HCT116 (cell line): ENCODE data around the gene TPX2. TPM values are rescaled to one million over a fixed set of nuclear protein-coding genes. Genes with fewer than 3 reads are reported as not detected.

ENCODE experiments used
- ATAC-seq: fragments of 200-7000 bp; cut with Tn5 transposase; 2 replicates; pipeline ENCODE4 v1.9.1; 2020; ENCODE audit warnings: mild to moderate bottlenecking, moderate library complexity
- BruUV-seq: library from RNA; stranded (reverse); fragments of 400-500 nt; replicated peaks from 2 replicates; lab custom pipeline; 2021; lab: Mats Ljungman, UMichigan
- CTCF ChIA-PET: fragments of 300-600 bp; sonication (Branson Sonifier 250); formaldehyde crosslinking; loops from one replicate; lab custom pipeline; 2021; ENCODE audit warnings: antibody characterized with exemption; lab: Charles Lee
- POLR2A ChIA-PET: fragments of 300-600, 350-600 bp; sonication (Branson Sonifier 250); formaldehyde crosslinking; loops from one replicate; lab custom pipeline; 2021; ENCODE audit warnings: antibody characterized with exemption; lab: Charles Lee
- RAD21 ChIA-PET, 2 experiments: fragments of 300-600 bp; sonication (Branson Sonifier 250); formaldehyde crosslinking; loops; one replicate each; lab custom pipeline; 2023; ENCODE audit warnings: low total read pairs in 2 of 2; ENCODE audit not compliant: uncharacterized antibody in 2 of 2, unreplicated experiment in 2 of 2, low non-redundant PET in 1 of 2; lab: Charles Lee
- DNase-seq: peaks from one replicate; pipeline ENCODE4 v3.0.0-alpha.2; 2010; ENCODE audit warnings: low read depth, low spot score
- H2AFZ ChIP-seq: fragments of 200-600 bp; shearing (Covaris generic), sonication (generic); 2 replicates; pipeline ENCODE4 v1.6.1; 2017; ENCODE audit warnings: low read depth, mixed run types, mixed read lengths, antibody characterized with exemption, low read length; ENCODE audit not compliant: poor library complexity, severe bottlenecking
- H3K27ac ChIP-seq: 2 replicates; pipeline ENCODE4 v1.5.1; 2012; ENCODE audit warnings: low read depth, low read length
- H3K27me3 ChIP-seq: fragments of 200-600 bp; sonication (generic); 2 replicates; pipeline ENCODE4 v1.6.1; 2016; ENCODE audit warnings: mixed run types, low read length, mixed read lengths; ENCODE audit not compliant: insufficient read depth
- H3K36me3 ChIP-seq, 2 experiments: fragments of 200-500 bp in 1 of 2; fragments of 200-600 bp in 1 of 2; sonication (Bioruptor generic) in 1 of 2; sonication (generic) in 1 of 2; 2 replicates each; pipeline versions ENCODE4 v1.5.1 to v1.6.1; 2014 to 2016; ENCODE audit warnings: low read length in 2 of 2, inconsistent platforms in 1 of 2, mixed read lengths in 1 of 2, mixed run types in 1 of 2; ENCODE audit not compliant: insufficient read depth in 2 of 2, control insufficient read depth in 1 of 2
- H3K4me1 ChIP-seq, 2 experiments: fragments of 200-600 bp in 1 of 2; sonication (generic) in 1 of 2; 2 replicates each; pipeline versions ENCODE4 v1.5.1 to v1.6.1; 2012 to 2017; ENCODE audit warnings: low read length in 2 of 2, inconsistent platforms in 1 of 2, mild to moderate bottlenecking in 1 of 2, mixed read lengths in 1 of 2, mixed run types in 1 of 2, moderate library complexity in 1 of 2; ENCODE audit not compliant: insufficient read depth in 2 of 2, control insufficient read depth in 1 of 2
- H3K4me2 ChIP-seq: fragments of 200-600 bp; sonication (generic); 2 replicates; pipeline ENCODE4 v1.6.1; 2017; ENCODE audit warnings: mixed run types, low read length, mixed read lengths
- H3K4me3 ChIP-seq, 2 experiments: fragments of 200-600 bp in 1 of 2; sonication (generic) in 1 of 2; replicated peaks in 1 of 2; 2 replicates each; pipeline ENCODE4 v1.5.1; 2011 to 2016; ENCODE audit warnings: low read length in 2 of 2, control low read depth in 1 of 2, low read depth in 1 of 2, mild to moderate bottlenecking in 1 of 2, mixed read lengths in 1 of 2, mixed run types in 1 of 2
- H3K79me2 ChIP-seq: fragments of 200-600 bp; sonication (generic); 2 replicates; pipeline ENCODE4 v1.6.1; 2017; ENCODE audit warnings: mild to moderate bottlenecking, mixed run types, low read length, moderate library complexity, mixed read lengths; ENCODE audit not compliant: insufficient read depth
- H3K9ac ChIP-seq: fragments of 200-600 bp; sonication (generic); 2 replicates; pipeline ENCODE4 v1.6.1; 2016; ENCODE audit warnings: low read length, mixed read lengths
- H3K9me2 ChIP-seq: fragments of 200-600 bp; sonication (generic), shearing (Covaris generic); 2 replicates; pipeline ENCODE4 v1.6.1; 2017; ENCODE audit warnings: mixed run types, mild to moderate bottlenecking, moderate library complexity; ENCODE audit not compliant: insufficient read depth
- H3K9me3 ChIP-seq, 2 experiments: fragments of 200-500 bp in 1 of 2; fragments of 200-600 bp in 1 of 2; sonication (Bioruptor generic) in 1 of 2; sonication (generic) in 1 of 2; 2 replicates each; pipeline ENCODE4 v1.6.1; 2014 to 2017; ENCODE audit warnings: low read length in 2 of 2, mixed read lengths in 2 of 2, inconsistent platforms in 1 of 2, low read depth in 1 of 2, mild to moderate bottlenecking in 1 of 2, mixed run types in 1 of 2, moderate library complexity in 1 of 2; ENCODE audit not compliant: control insufficient read depth in 1 of 2, insufficient read depth in 1 of 2
- H4K20me1 ChIP-seq: fragments of 200-600 bp; sonication (generic), shearing (Covaris generic); 2 replicates; pipeline ENCODE4 v1.6.1; 2017; ENCODE audit warnings: mixed run types, mild to moderate bottlenecking, moderate library complexity; ENCODE audit not compliant: insufficient read depth
- CEBPB ChIP-seq: IDR thresholded peaks from 2 replicates; pipeline ENCODE4 v1.6.1; 2012; ENCODE audit warnings: low read depth
- EZH2phosphoT487 ChIP-seq: fragments of 200-600 bp; IDR thresholded peaks from 2 replicates; pipeline ENCODE4 v1.6.1; 2018; ENCODE audit warnings: antibody characterized with exemption, borderline replicate concordance
- FOSL1 ChIP-seq: IDR thresholded peaks from 2 replicates; pipeline ENCODE4 v1.6.1; 2012; ENCODE audit warnings: low read depth
- JUND ChIP-seq: IDR thresholded peaks from 2 replicates; pipeline ENCODE4 v1.6.1; 2012
- TCF7L2 ChIP-seq: IDR thresholded peaks from 2 replicates; pipeline ENCODE4 v1.7.0; 2011; ENCODE audit warnings: borderline replicate concordance, inconsistent platforms; ENCODE audit not compliant: insufficient read depth, insufficient read length; ENCODE audit errors: extremely low read depth
- YY1 ChIP-seq: IDR thresholded peaks from 2 replicates; pipeline ENCODE4 v1.6.1; 2011; ENCODE audit warnings: low read length, low read depth, moderate library complexity, mild to moderate bottlenecking; ENCODE audit not compliant: insufficient replicate concordance; ENCODE audit errors: extremely low read depth
- ZBTB33 ChIP-seq: IDR thresholded peaks from 2 replicates; pipeline ENCODE4 v1.6.1; 2011; ENCODE audit warnings: mild to moderate bottlenecking, low read length, moderate library complexity; ENCODE audit not compliant: insufficient replicate concordance; ENCODE audit errors: extremely low read depth
- ZNF274 ChIP-seq: fragments of 200-500 bp; sonication (Bioruptor generic); IDR thresholded peaks from 2 replicates; pipeline ENCODE4 v1.6.1; 2014; ENCODE audit warnings: mild to moderate bottlenecking, low read depth, low read length, inconsistent platforms
- intact Hi-C: fragments of 100-400 bp; cut with micrococcal nuclease; formaldehyde crosslinking; loops from 2 replicates; pipeline ENCODE4 v1.10.0; 2022
- total RNA-seq: library from RNA; stranded (reverse); gene quantifications from one replicate; pipeline ENCODE4 v1.2.1, GENCODE V29; 2021; ENCODE audit not compliant: unreplicated experiment

Gene TPX2
- total RNA-seq, 1 experiment from 2014 or later: 163 TPM

- TF ChIP-seq ZBTB33 (no peak), YY1 (no peak)
Observed at GRCh38 chr20:31839782-31840487, 100.8 kb downstream of the TPX2 start (continued).

GRCh38 chr20:31840906-31841816, 102.1 kb downstream of the TPX2 start:
- Histone ChIP-seq H3K9ac (no peak overlapping the region), H3K36me3 (no peaks in the 10 kb centered on the region), H3K9me2 (no peaks in the 10 kb centered on the region), H3K9me3 (no peaks in the 10 kb centered on the region), H3K27ac (no peak overlapping the region), H3K4me1 (peaks cover 24 to 51% of the 10 kb centered on the region in 2 experiments), H3K4me2 (peak overlapping the region; percentile 27), H2AFZ (no peak overlapping the region), H4K20me1 (no peaks in the 10 kb centered on the region), H3K4me3 (no peak overlapping the region), H3K27me3 (no peaks in the 10 kb centered on the region), H3K79me2 (no peaks in the 10 kb centered on the region)
- CTCF ChIA-PET: interaction anchor here (2.3 kb wide), 1 partner anchor 12 kb away, joined by 11 read pairs; no protein-coding TSS in a partner anchor
- RAD21 ChIA-PET: no interaction called here
- ATAC-seq (no peak), DNase-seq (no peak)
- intact Hi-C loops: no loop called here
- POLR2A ChIA-PET: no interaction called here
- TF ChIP-seq ZNF274 (no peak), FOSL1 (no peak), EZH2phosphoT487 (no peak), CEBPB (no peak), JUND (no peak), TCF7L2 (no peak)
- no TSS peak for BruUV-seq
